IMR-90 (cell line): ENCODE results near the gene LGALS9. TPM values are rescaled to one million over a fixed set of nuclear protein-coding genes. Genes with fewer than 3 reads are reported as not detected.

ENCODE experiments used
- ATAC-seq: fragments of 200-7000 bp; cut with Tn5 transposase; 2 replicates; pipeline ENCODE4 v1.9.1; 2020; ENCODE audit warnings: low read depth, mild to moderate bottlenecking, moderate library complexity
- BruUV-seq: library from RNA; stranded (reverse); fragments of 400-500 nt; replicated peaks from 2 replicates; lab custom pipeline; 2021; lab: Mats Ljungman, UMichigan
- CTCF ChIA-PET: fragments of 300-600 bp; formaldehyde crosslinking; extraction: SDS; loops from one replicate; lab custom pipeline; 2021; ENCODE audit warnings: antibody characterized with exemption; lab: Yijun Ruan, JAX
- POLR2A ChIA-PET: fragments of 300-600 bp; sonication (Branson Sonifier 250); formaldehyde crosslinking; loops from one replicate; lab custom pipeline; 2022; ENCODE audit warnings: antibody characterized with exemption; ENCODE audit not compliant: unreplicated experiment; lab: Charles Lee
- DNase-seq: peaks from one replicate; pipeline ENCODE4 v3.0.0; 2013
- H2AFZ ChIP-seq: replicated peaks from 2 replicates; pipeline ENCODE3; 2013; ENCODE audit warnings: low read length, mild to moderate bottlenecking; ENCODE audit not compliant: poor library complexity
- H2AK5ac ChIP-seq: 2 replicates; pipeline ENCODE4 v1.6.1; 2013; ENCODE audit warnings: low read depth, low read length, inconsistent platforms
- H2AK9ac ChIP-seq: replicated peaks from 2 replicates; pipeline ENCODE3; 2013; ENCODE audit warnings: mild to moderate bottlenecking, low read depth, low read length, moderate library complexity; ENCODE audit not compliant: poor library complexity
- H2BK120ac ChIP-seq: 2 replicates; pipeline ENCODE4 v1.6.1; 2013; ENCODE audit warnings: low read depth, low read length, inconsistent platforms
- H2BK15ac ChIP-seq: 3 replicates; pipeline ENCODE4 v1.6.1; 2013; ENCODE audit warnings: low read depth, low read length, inconsistent platforms
- H2BK20ac ChIP-seq: 2 replicates; pipeline ENCODE4 v1.6.1; 2013; ENCODE audit warnings: low read depth, mild to moderate bottlenecking, inconsistent platforms, low read length, moderate library complexity
- H2BK5ac ChIP-seq: 2 replicates; pipeline ENCODE4 v1.6.1; 2013; ENCODE audit warnings: mild to moderate bottlenecking, low read depth, low read length, inconsistent platforms; ENCODE audit not compliant: poor library complexity, severe bottlenecking
- H3K14ac ChIP-seq: replicated peaks from 2 replicates; pipeline ENCODE4 v1.6.1; 2013; ENCODE audit warnings: low read depth, low read length, inconsistent platforms
- H3K18ac ChIP-seq: 2 replicates; pipeline ENCODE4 v1.6.1; 2013; ENCODE audit warnings: low read depth, low read length, control low read depth
- H3K23ac ChIP-seq: 2 replicates; pipeline ENCODE4 v1.6.1; 2013; ENCODE audit warnings: low read depth, low read length, inconsistent platforms
- H3K27ac ChIP-seq: 2 replicates; pipeline ENCODE4 v1.5.1; 2013; ENCODE audit warnings: mild to moderate bottlenecking, control low read depth, low read length; ENCODE audit not compliant: insufficient read depth
- H3K27me3 ChIP-seq: 2 replicates; pipeline ENCODE4 v1.6.1; 2013; ENCODE audit warnings: low read length; ENCODE audit not compliant: control insufficient read depth, insufficient read depth
- H3K36me3 ChIP-seq: 2 replicates; pipeline ENCODE4 v1.6.1; 2013; ENCODE audit warnings: low read length, mixed read lengths; ENCODE audit not compliant: control insufficient read depth, insufficient read depth
- H3K4ac ChIP-seq: 2 replicates; pipeline ENCODE4 v1.6.1; 2013; ENCODE audit warnings: low read depth, low read length, inconsistent platforms
- H3K4me1 ChIP-seq: 2 replicates; pipeline ENCODE4 v1.6.1; 2013; ENCODE audit warnings: low read length, mixed read lengths; ENCODE audit not compliant: control insufficient read depth, insufficient read depth
- H3K4me2 ChIP-seq: 2 replicates; pipeline ENCODE4 v1.6.1; 2013; ENCODE audit warnings: low read depth, mild to moderate bottlenecking, control low read depth, low read length, moderate library complexity
- H3K4me3 ChIP-seq: 2 replicates; pipeline ENCODE4 v1.5.1; 2013; ENCODE audit warnings: low read depth, mild to moderate bottlenecking, control low read depth, low read length, moderate library complexity; ENCODE audit not compliant: insufficient read depth
- H3K56ac ChIP-seq: 2 replicates; pipeline ENCODE4 v1.6.1; 2013; ENCODE audit warnings: low read length, inconsistent platforms; ENCODE audit not compliant: insufficient read depth; ENCODE audit errors: extremely low read depth
- H3K79me1 ChIP-seq, 2 experiments: 2 replicates each; pipeline ENCODE4 v1.6.1; 2013; ENCODE audit warnings: low read length in 2 of 2, inconsistent platforms in 1 of 2, low read depth in 1 of 2
- H3K9ac ChIP-seq: 2 replicates; pipeline ENCODE4 v1.6.1; 2013; ENCODE audit warnings: low read depth, low read length, control low read depth
- H3K9me1 ChIP-seq: 2 replicates; pipeline ENCODE4 v1.6.1; 2013; ENCODE audit warnings: low read length, inconsistent platforms; ENCODE audit not compliant: insufficient read depth
- H3K9me3 ChIP-seq: 2 replicates; pipeline ENCODE4 v1.6.1; 2013; ENCODE audit warnings: low read length; ENCODE audit not compliant: control insufficient read depth, insufficient read depth
- H4K20me1 ChIP-seq: 2 replicates; pipeline ENCODE4 v1.6.1; 2013; ENCODE audit warnings: low read length, inconsistent platforms; ENCODE audit not compliant: insufficient read depth
- H4K5ac ChIP-seq: 2 replicates; pipeline ENCODE4 v1.6.1; 2013; ENCODE audit warnings: mild to moderate bottlenecking, low read depth, low read length, control low read depth
- H4K8ac ChIP-seq, 2 experiments: 2 replicates each; pipeline ENCODE4 v1.6.1; 2013; ENCODE audit warnings: low read depth in 2 of 2, low read length in 2 of 2, control low read depth in 1 of 2, inconsistent platforms in 1 of 2
- H4K91ac ChIP-seq: 2 replicates; pipeline ENCODE4 v1.6.1; 2013; ENCODE audit warnings: low read depth, low read length, inconsistent platforms; ENCODE audit not compliant: insufficient read depth
- BHLHE40 ChIP-seq: fragments of 150-350 bp; IDR thresholded peaks from 2 replicates; pipeline ENCODE4 v1.6.1; 2016; ENCODE audit warnings: mild to moderate bottlenecking, low read depth, low read length
- CEBPB ChIP-seq: IDR thresholded peaks from 2 replicates; pipeline ENCODE4 v1.6.1; 2012; ENCODE audit warnings: low read depth, low read length, improper control_type of control experiment
- CHD1 ChIP-seq: IDR thresholded peaks from 2 replicates; pipeline ENCODE4 v1.6.1; 2012; ENCODE audit warnings: low read depth, low read length, improper control_type of control experiment
- FOS ChIP-seq: fragments of 150-350 bp; IDR thresholded peaks from 2 replicates; pipeline ENCODE4 v1.6.1; 2016; ENCODE audit warnings: low read depth, low read length
- MAFK ChIP-seq: IDR thresholded peaks from 2 replicates; pipeline ENCODE4 v1.6.1; 2012; ENCODE audit warnings: low read depth, low read length, improper control_type of control experiment
- MAZ ChIP-seq: IDR thresholded peaks from 2 replicates; pipeline ENCODE4 v1.6.1; 2012; ENCODE audit warnings: low read depth, mild to moderate bottlenecking, low read length, improper control_type of control experiment, moderate library complexity, borderline replicate concordance
- NFE2L2 ChIP-seq: fragments of 150-350 bp; IDR thresholded peaks from 2 replicates; pipeline ENCODE4 v1.6.1; 2016; ENCODE audit warnings: low read depth, mild to moderate bottlenecking, low read length
- POLR2A ChIP-seq: IDR thresholded peaks from 2 replicates; pipeline ENCODE4 v1.6.1; 2012; ENCODE audit warnings: mild to moderate bottlenecking, low read depth, low read length
- RAD21 ChIP-seq: IDR thresholded peaks from 2 replicates; pipeline ENCODE4 v1.6.1; 2012; ENCODE audit warnings: low read length, improper control_type of control experiment
- RCOR1 ChIP-seq: IDR thresholded peaks from 2 replicates; pipeline ENCODE4 v1.6.1; 2012; ENCODE audit warnings: mild to moderate bottlenecking, low read length, improper control_type of control experiment; ENCODE audit not compliant: insufficient replicate concordance
- RFX5 ChIP-seq: IDR thresholded peaks from 2 replicates; pipeline ENCODE4 v1.8.0; 2012; ENCODE audit warnings: low read depth, mild to moderate bottlenecking, low read length, moderate library complexity
- SMC3 ChIP-seq: fragments of 150-350 bp; IDR thresholded peaks from 2 replicates; pipeline ENCODE4 v1.6.1; 2016; ENCODE audit warnings: low read depth, mild to moderate bottlenecking, antibody characterized with exemption, low read length, moderate library complexity
- WGBS, 2 experiments: methylation state at CpG; one replicate each; pipeline versions ENCODE4 v1.1.5 to v1.1.7; 2013; ENCODE audit warnings: missing lambda C conversion rate in 2 of 2; ENCODE audit not compliant: insufficient read length in 1 of 2; ENCODE audit errors: extremely low coverage in 2 of 2; 5-methylcytosine and 5-hydroxymethylcytosine counted together
- dilution Hi-C: fragments of 300-500 bp; cut with HindIII; formaldehyde crosslinking; loops from one replicate; pipeline ENCODE4 v1.14.3; 2018; ENCODE audit warnings: low sequenced_read_pairs; ENCODE audit not compliant: unreplicated experiment
- in situ Hi-C: fragments of 300-500 bp; cut with MboI; formaldehyde crosslinking; loops from 3 replicates; pipeline ENCODE4 v1.14.3; 2019; ENCODE audit warnings: low sequenced_read_pairs, inconsistent platforms, mixed read lengths
- intact Hi-C: fragments of 100-400 bp; cut with micrococcal nuclease; formaldehyde crosslinking; loops from 2 replicates; pipeline ENCODE4 v1.10.0; 2022
- polyA plus RNA-seq, 3 experiments: library from polyadenylated mRNA; depleted of rRNA; stranded (reverse); fragments of >200 nt; gene quantifications; 2 replicates each; pipeline ENCODE4 v1.2.3, GENCODE V29; 2012; ENCODE audit warnings: low replicate concordance in 1 of 3
- total RNA-seq: library from RNA; depleted of rRNA; stranded (reverse); fragments of >200 nt; gene quantifications from 2 replicates; pipeline ENCODE4 v1.2.3, GENCODE V29; 2012
- TF ChIP-seq, protein P1 (sequence below): fragments of 150-350 bp; IDR thresholded peaks from 2 replicates; pipeline ENCODE4 v1.6.1; 2017; ENCODE audit warnings: mild to moderate bottlenecking, antibody characterized with exemption, low read length, low read depth
- TF ChIP-seq, protein P2 (sequence below): fragments of 150-350 bp; IDR thresholded peaks from 2 replicates; pipeline ENCODE4 v1.6.1; 2016; ENCODE audit warnings: low read depth, mild to moderate bottlenecking, low read length, moderate library complexity, borderline replicate concordance

The LGALS9 gene
- total and polyA plus RNA-seq, 2 of the 4 experiments (the other 2 are of a cell fraction), result 0.54 to 2.5 TPM

DNA sequence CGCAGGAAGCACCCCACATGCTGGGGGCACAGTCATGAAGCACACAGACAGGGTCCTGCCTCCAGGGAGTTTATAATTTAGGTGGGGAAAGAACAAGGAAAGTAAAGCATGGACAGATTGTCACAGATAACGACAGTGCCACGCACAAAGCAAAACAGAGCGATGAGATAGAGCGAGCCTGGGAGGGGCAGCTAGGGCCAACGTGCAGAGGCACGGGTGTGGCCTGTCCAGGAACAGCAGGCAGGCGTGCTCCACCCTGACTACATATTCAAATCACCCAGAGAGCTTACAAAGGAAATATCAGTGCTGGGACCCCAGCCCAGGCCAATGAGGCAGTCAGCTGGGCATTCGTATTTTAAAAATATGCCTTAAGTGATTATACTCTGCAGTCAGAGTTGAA lies 16.8 kb downstream of the LGALS9 start:
- ChIA-PET CTCF (no interaction called here), POLR2A (no interaction called here)
- no peak overlapping the region for H3K14ac ChIP-seq
- no peak overlapping the region for H2BK5ac ChIP-seq
- H2AK5ac ChIP-seq, result no peak overlapping the region
- H2BK20ac ChIP-seq, result no peak overlapping the region
- H3K18ac ChIP-seq, result no peak overlapping the region
- BruUV-seq, result no TSS peak
- H4K91ac ChIP-seq, result no peak overlapping the region
- H3K4me1 ChIP-seq, result no peaks in the 10 kb centered on the region
- no peak for TF ChIP-seq NFE2L2
- no peak for TF ChIP-seq SMC3
- no peak for TF ChIP-seq BHLHE40
- TF ChIP-seq, protein P1, sequence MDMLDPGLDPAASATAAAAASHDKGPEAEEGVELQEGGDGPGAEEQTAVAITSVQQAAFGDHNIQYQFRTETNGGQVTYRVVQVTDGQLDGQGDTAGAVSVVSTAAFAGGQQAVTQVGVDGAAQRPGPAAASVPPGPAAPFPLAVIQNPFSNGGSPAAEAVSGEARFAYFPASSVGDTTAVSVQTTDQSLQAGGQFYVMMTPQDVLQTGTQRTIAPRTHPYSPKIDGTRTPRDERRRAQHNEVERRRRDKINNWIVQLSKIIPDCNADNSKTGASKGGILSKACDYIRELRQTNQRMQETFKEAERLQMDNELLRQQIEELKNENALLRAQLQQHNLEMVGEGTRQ, result no peak
- no peak for TF ChIP-seq MAFK
- no peak for TF ChIP-seq FOS
- TF ChIP-seq CHD1, result no peak
- TF ChIP-seq, protein P2, sequence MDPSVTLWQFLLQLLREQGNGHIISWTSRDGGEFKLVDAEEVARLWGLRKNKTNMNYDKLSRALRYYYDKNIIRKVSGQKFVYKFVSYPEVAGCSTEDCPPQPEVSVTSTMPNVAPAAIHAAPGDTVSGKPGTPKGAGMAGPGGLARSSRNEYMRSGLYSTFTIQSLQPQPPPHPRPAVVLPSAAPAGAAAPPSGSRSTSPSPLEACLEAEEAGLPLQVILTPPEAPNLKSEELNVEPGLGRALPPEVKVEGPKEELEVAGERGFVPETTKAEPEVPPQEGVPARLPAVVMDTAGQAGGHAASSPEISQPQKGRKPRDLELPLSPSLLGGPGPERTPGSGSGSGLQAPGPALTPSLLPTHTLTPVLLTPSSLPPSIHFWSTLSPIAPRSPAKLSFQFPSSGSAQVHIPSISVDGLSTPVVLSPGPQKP, result no peak
- TF ChIP-seq MAZ, result no peak
- TF ChIP-seq RFX5, result no peak
- no peak for TF ChIP-seq CEBPB
- TF ChIP-seq RCOR1, result no peak
- TF ChIP-seq POLR2A, result no peak
- no peak for TF ChIP-seq RAD21
- in situ Hi-C loops, result no loop called here
- H4K5ac ChIP-seq, result no peak overlapping the region
- H2AK9ac ChIP-seq, result no peak overlapping the region
- no peak overlapping the region for H3K27ac ChIP-seq
- no peak overlapping the region for H3K9ac ChIP-seq
- dilution Hi-C loops, result no loop called here
- no peak overlapping the region for H2AFZ ChIP-seq
- no peak overlapping the region for H3K56ac ChIP-seq
- H3K9me1 ChIP-seq, result no peaks in the 10 kb centered on the region
- no peak for ATAC-seq
- no peak overlapping the region for H4K8ac ChIP-seq
- no peak overlapping the region for H3K4ac ChIP-seq
- DNase-seq, result no peak
- H3K23ac ChIP-seq, result no peak overlapping the region
- no peak overlapping the region for H2BK15ac ChIP-seq
- no peaks in the 10 kb centered on the region for H4K20me1 ChIP-seq
- peaks cover 10% of the 10 kb centered on the region; the same call in 1 of the 2 replicates for H3K36me3 ChIP-seq
- H3K4me3 ChIP-seq, result no peak overlapping the region
- intact Hi-C loops, result no loop called here
- H3K9me3 ChIP-seq, result no peaks in the 10 kb centered on the region
- H2BK120ac ChIP-seq, result no peak overlapping the region
- WGBS, 2 experiments, result 67% methylated on average over 1 of the region's 9 CpGs; no CpG with 5 or more reads in 1 of the 2 experiments
- no peaks in the 10 kb centered on the region for H3K79me1 ChIP-seq
- no peaks in the 10 kb centered on the region for H3K27me3 ChIP-seq
- H3K4me2 ChIP-seq, result no peak overlapping the region
